Naive B cell (primary cell): Measurements from ENCODE around the gene PCDH1. TPM values are rescaled to one million over a fixed set of nuclear protein-coding genes. Genes with fewer than 3 reads are reported as not detected.

ENCODE experiments used
- ATAC-seq, 2 donors: fragments of 150-1000 bp; cut with Tn5 transposase; 2 replicates each; pipeline ENCODE4 v1.10.0; 2021; ENCODE audit warnings: low read depth in 2 of 2, mild to moderate bottlenecking in 2 of 2, moderate library complexity in 2 of 2
- DNase-seq: peaks from one replicate; pipeline ENCODE4 v3.0.0; 2022
- H3K27ac Mint-ChIP-seq, 6 donors: one replicate each; pipeline ENCODE4 v1.8.0; 2020 to 2022; ENCODE audit warnings: mild to moderate bottlenecking in 6 of 6, mixed read lengths in 6 of 6, moderate library complexity in 5 of 6, inconsistent platforms in 2 of 6
- H3K27me3 Mint-ChIP-seq, 3 donors: one replicate each; pipeline ENCODE4 v1.8.0; 2021 to 2022; ENCODE audit warnings: mixed read lengths in 3 of 3, mild to moderate bottlenecking in 1 of 3
- H3K36me3 Mint-ChIP-seq, 2 donors: one replicate each; pipeline ENCODE4 v1.8.0; 2020 to 2022; ENCODE audit warnings: mixed read lengths in 2 of 2, inconsistent platforms in 1 of 2, mild to moderate bottlenecking in 1 of 2
- H3K4me1 Mint-ChIP-seq, 3 donors: one replicate each; pipeline ENCODE4 v1.8.0; 2020 to 2022; ENCODE audit warnings: mixed read lengths in 3 of 3, inconsistent platforms in 1 of 3, mild to moderate bottlenecking in 1 of 3, moderate library complexity in 1 of 3
- H3K4me3 Mint-ChIP-seq, 8 donors: one replicate each; pipeline ENCODE4 v1.8.0; 2020 to 2022; ENCODE audit warnings: mild to moderate bottlenecking in 8 of 8, mixed read lengths in 8 of 8, moderate library complexity in 8 of 8, inconsistent platforms in 2 of 8
- H3K9me3 Mint-ChIP-seq, 7 donors: one replicate each; pipeline ENCODE4 v1.8.0; 2020 to 2022; ENCODE audit warnings: mixed read lengths in 7 of 7, mild to moderate bottlenecking in 5 of 7, inconsistent platforms in 2 of 7, moderate library complexity in 1 of 7
- polyA plus RNA-seq, 6 donors: library from polyadenylated mRNA; unstranded; fragments of 300-500 nt; fragmentation: Illumina TruSeq; gene quantifications; one replicate each; pipeline ENCODE4 v1.2.3, GENCODE V29; 2021; ENCODE audit warnings: low read depth in 6 of 6

PCDH1 gene
- polyA plus RNA-seq, 6 donors from 2014 or later: not detected

DNA sequence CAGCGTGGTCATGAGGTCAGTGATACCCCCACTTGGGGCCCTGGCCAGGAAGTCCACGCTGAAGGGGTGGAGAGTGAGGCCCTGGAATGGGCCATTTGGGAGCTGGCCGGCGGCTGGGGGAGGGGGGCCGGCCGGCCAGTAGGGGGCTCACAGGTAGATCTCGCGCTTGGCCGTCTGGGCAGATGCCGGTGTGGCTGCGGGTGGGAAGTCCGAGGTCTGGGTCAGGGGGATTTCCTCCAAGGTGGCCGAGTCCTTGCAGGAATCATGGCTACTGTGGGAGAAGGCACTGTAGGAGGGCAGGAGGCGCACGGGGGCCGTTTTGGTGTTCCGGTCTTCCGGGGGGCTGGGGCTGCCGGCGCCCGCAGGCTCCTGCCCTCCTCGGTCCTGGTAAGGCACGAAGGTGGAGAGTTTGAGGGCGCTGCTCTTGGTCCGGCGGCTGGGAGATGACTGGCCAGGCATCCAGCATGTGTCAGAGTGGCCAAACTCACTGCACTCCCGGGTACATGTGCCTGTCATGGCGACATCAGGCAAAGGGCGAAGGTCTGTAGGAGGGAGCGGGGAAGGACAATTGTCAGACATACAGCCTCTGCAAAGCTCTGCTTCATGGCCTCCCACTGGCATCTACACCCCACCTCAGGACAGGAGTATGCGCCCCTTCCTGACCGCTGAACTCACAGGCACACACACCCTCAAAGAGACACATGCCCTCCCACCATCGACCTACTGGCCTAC is 24.1 kb downstream of the PCDH1 start:
- peak overlapping the region in 1 of 6 donors; percentile 76 for H3K27ac Mint-ChIP-seq

DNA sequence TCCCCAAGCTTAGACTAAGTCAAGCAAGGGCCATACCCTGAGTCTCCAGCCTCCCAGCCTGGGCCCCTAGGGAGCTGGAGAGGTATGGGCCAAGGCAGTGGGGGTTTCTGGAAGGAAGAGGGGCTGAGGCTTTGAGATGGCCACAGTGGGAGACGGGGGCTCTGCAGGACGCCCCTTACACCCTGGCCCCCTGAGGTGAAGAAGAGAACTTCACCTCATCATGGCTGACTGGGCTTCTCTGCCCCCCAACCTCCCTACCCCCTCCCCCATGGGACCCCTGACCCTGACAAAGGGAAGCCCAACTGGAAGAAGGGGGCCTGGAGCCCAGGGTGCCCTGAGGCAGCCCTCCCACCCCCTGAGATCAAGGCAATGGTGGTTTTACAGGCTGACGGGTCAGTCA is 25.8 kb downstream of the PCDH1 start:
- ATAC-seq (no peak), DNase-seq (no peak)
- Mint-ChIP-seq H3K4me3 (no peak overlapping the region), H3K27ac (no peak overlapping the region), H3K4me1 (peaks cover 9 to 15% (median 9%) of the 10 kb centered on the region in 3 donors), H3K27me3 (peaks cover 0 to 12% (median 0%) of the 10 kb centered on the region in 3 donors), H3K9me3 (peaks cover 0 to 2% (median 0%) of the 10 kb centered on the region in 7 donors), H3K36me3 (no peaks in the 10 kb centered on the region)

More for the DNA sequence above, 24.1 kb downstream of the PCDH1 start:
- H3K4me1 Mint-ChIP-seq: peaks cover under 1 to 7% (median 2%) of the 10 kb centered on the region in 3 donors
- peaks cover 0 to 15% (median 0%) of the 10 kb centered on the region in 3 donors for H3K27me3 Mint-ChIP-seq
- H3K4me3 Mint-ChIP-seq: peak overlapping the region in 1 of 8 donors; percentile 25
- peaks cover 0 to 2% (median 0%) of the 10 kb centered on the region in 7 donors for H3K9me3 Mint-ChIP-seq
- H3K36me3 Mint-ChIP-seq: no peaks in the 10 kb centered on the region
- DNase-seq: no peak
- ATAC-seq: no peak

DNA sequence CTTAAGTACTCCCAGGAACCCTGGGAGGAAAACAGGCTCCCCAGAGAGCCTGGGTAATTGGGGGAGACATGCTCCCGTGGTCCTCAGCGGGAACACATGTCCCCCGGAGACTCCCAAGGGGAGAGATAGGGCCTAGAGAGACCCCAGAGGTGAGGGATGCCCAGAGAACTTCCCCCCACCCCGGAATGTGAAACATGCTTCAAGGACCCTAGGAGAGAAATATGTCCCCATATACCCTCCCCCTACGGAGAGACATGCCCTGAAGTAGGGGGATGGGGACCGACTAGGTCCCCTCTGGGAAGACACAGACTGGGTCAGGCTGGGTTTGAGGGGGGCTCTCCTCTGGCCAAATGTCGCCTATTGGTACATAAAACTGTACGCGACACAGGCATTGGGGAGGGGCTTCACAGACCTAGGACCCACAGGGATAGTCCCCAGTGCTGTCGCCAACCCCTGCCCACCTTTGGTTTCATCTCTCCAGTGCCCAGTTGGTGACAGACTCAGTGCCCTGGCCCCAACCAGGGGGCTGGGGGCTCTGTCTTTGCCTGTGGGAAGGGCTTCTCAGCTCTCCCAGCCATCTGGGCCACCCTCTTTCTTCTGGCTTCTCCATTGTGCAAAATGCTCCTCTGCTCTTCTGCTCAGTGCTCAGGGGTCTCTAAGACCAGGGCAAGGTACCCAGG is 26.9 kb downstream of the PCDH1 start:
- peaks cover 0 to 2% (median 0%) of the 10 kb centered on the region in 7 donors for H3K9me3 Mint-ChIP-seq
- DNase-seq: no peak
- peaks cover 9 to 15% (median 9%) of the 10 kb centered on the region in 3 donors for H3K4me1 Mint-ChIP-seq
- peak overlapping the region; percentile 51 to 88 (median 80) for H3K4me3 Mint-ChIP-seq
- H3K36me3 Mint-ChIP-seq: no peaks in the 10 kb centered on the region
- ATAC-seq: no peak
- peaks cover 0 to 6% (median 0%) of the 10 kb centered on the region in 3 donors for H3K27me3 Mint-ChIP-seq
- peak overlapping the region in 2 of 6 donors; percentile 56 to 74 for H3K27ac Mint-ChIP-seq

DNA sequence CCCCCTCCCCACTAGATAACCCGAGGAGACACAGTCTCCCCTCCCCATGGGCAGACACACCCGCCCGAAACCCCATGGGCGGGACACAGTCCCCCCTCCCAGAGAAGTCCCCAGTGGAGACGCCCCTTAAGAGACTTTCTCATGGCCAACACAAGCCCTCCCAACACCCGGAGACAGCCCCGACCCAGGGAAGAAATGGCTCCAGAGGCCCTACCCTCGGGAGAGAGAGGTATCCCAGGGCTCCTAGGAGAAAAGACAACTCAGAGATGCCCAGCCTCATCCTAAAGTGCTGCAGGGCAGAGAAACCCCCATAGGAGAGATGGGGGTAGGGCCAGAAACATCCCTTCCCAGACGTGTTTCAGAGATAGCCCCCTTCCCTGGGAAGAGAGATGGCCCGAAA is 27.4 kb downstream of the PCDH1 start:
- peak overlapping the region in 2 of 6 donors; percentile 49 to 56 for H3K27ac Mint-ChIP-seq
- no peak for ATAC-seq

DNA sequence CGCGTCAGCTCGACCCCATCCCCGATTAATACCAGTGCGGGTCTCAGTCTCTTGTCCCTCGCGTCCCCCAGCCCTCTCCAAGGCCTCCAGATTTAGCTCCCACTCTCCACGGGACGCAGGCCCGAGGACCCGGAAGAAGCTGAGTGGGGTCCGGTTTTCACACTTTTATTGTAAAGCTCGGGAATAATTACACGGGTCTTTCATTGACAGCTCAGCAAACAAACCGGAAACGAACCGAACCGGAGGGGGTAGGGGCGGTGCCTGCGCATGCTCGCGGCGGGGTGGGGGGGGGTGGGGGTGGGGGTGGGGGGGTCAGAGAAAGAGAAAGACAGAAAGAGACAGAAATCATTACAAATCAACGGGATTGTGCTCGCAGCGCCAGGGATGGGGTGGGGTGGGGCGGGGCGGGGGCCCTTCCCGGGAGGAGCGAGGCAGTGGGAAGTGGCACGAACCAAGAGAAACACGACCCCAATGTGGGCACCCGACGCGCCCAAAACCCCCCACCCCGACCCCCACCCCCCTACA is 27.9 kb downstream of the PCDH1 start:
- Mint-ChIP-seq H3K36me3 (no peaks in the 10 kb centered on the region), H3K4me3 (peak overlapping the region; percentile 86 to 95 (median 92)), H3K4me1 (peaks cover 13 to 17% (median 16%) of the 10 kb centered on the region in 3 donors), H3K9me3 (peaks cover 0 to 2% (median 0%) of the 10 kb centered on the region in 7 donors), H3K27ac (peak overlapping the region in 2 of 6 donors; percentile 56 to 77), H3K27me3 (peaks cover 0 to 12% (median 10%) of the 10 kb centered on the region in 3 donors)
- DNase-seq (peak; percentile 40), ATAC-seq (peak; percentile 21 to 39)

More for the DNA sequence above, 27.4 kb downstream of the PCDH1 start:
- peaks cover 0 to 2% (median 0%) of the 10 kb centered on the region in 7 donors for H3K9me3 Mint-ChIP-seq
- no peaks in the 10 kb centered on the region for H3K36me3 Mint-ChIP-seq
- H3K4me3 Mint-ChIP-seq: peak overlapping the region; percentile 51 to 88 (median 80)
- peaks cover 13 to 15% (median 13%) of the 10 kb centered on the region in 3 donors for H3K4me1 Mint-ChIP-seq
- no peak for DNase-seq
- peaks cover 0 to 11% (median 5%) of the 10 kb centered on the region in 3 donors for H3K27me3 Mint-ChIP-seq

DNA sequence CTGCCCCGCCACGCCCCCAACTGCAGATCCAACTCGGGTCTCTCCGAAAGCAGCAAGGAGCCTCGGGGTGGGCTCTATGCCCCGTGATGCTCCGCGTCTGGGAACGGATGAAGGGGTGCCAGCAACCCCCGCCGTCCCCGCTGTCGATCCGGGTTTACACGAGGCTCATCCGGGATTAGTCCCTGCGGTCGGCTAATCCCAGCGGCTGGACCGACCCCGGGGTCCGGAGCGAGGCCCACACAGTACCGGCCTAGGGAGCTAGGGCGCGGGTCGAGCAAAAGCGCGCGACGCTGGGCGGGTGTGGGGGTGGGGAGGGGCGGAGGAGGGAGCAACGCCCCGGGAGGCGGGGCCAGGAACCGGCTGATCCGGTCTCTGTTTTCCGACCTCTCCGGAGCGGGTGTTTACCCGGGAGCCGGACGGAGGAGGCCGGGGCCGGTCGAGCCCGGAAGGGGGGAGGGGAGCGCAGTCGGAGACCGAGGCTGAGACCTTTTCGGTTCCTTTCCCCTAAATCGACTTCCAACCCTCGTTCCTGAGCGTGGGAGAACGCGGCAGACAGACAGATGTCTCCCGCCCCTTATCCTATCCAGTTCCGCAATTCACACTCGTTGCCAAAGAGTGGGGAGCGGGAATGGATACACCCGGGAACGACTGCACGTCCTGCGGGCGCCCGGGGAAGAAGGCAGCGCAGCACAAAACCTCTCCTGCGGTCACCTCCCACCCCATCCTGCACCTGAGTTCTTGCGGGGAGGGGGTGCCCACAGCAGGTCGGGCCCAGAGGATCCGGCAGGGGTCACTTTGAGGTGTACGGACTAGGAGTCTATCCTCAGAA is 28.6 kb downstream of the PCDH1 start:
- H3K27me3 Mint-ChIP-seq: peaks cover 0 to 16% (median 13%) of the 10 kb centered on the region in 3 donors
- peaks cover 0 to 2% (median 0%) of the 10 kb centered on the region in 7 donors for H3K9me3 Mint-ChIP-seq
- DNase-seq: peak; percentile 54
- peaks cover 13 to 20% (median 19%) of the 10 kb centered on the region in 3 donors for H3K4me1 Mint-ChIP-seq
- peak overlapping the region in 5 of 6 donors; percentile 23 to 85 (median 33) for H3K27ac Mint-ChIP-seq
- ATAC-seq: peak; percentile 70 to 73
- H3K4me3 Mint-ChIP-seq: peak overlapping the region; percentile 86 to 95 (median 92)
- no peaks in the 10 kb centered on the region for H3K36me3 Mint-ChIP-seq

DNA sequence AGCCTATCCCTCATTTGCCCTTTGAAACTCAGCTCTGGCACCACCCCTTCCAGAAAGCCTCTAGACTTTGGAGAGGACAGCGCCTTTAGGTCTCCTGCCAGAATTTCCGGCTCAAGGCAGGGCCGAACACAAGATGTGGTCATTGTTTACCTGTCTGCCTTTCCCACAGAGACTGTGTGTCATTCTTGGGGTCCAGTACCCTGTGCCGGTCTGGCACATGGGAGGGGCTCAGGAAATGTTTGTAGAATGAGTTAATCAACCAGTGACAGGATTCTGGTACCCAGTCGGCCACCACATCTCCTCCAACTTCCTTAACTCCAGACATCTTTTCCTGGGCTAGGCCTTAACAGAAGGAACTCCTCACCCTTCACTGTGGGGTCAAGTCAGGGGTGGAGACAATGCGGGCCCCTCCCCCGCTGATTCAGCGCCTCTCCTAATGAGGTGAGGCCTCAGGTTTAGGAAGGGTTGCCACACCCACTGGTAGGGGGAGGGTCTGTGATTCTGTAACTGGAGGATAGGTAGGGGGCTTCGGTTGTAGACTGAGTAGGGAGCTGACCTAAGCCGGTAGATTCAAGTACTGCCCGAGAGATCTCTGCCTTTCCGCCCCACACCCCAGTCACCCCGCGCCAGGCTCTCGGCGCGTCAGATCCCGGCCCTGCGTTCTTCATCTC is 29.3 kb downstream of the PCDH1 start:
- Mint-ChIP-seq H3K4me1 (peaks cover 13 to 20% (median 19%) of the 10 kb centered on the region in 3 donors), H3K27me3 (peaks cover 0 to 21% (median 20%) of the 10 kb centered on the region in 3 donors), H3K4me3 (peak overlapping the region; percentile 86 to 95 (median 92)), H3K27ac (peak overlapping the region in 5 of 6 donors; percentile 23 to 85 (median 62)), H3K36me3 (no peaks in the 10 kb centered on the region), H3K9me3 (peaks cover 0 to 2% (median 0%) of the 10 kb centered on the region in 7 donors)
- DNase-seq: no peak
- ATAC-seq: no peak

DNA sequence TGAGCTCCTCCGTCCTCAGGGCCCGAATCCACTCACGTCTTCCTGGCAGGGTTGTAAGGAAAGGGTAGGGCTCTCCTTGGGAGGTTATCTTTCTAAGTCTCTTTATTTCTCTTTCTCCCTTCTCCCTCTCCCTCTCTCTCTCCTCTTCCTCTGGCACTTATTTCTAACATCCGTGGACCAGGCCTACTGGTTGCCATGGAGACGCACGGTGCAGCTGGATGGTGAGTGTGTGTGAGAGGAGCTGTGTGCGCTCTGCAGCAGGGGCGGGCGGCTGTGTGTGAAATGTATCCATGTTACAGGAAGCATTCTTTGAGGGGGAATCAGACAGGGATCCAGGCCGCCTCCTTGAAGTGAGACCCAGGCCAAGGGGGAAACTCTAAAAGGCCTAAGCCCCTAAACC is 32.2 kb downstream of the PCDH1 start:
- Mint-ChIP-seq H3K36me3 (no peaks in the 10 kb centered on the region), H3K4me3 (peak overlapping the region in 3 of 8 donors; percentile 55 to 74 (median 63)), H3K27ac (no peak overlapping the region), H3K27me3 (peaks cover 0 to 41% (median 30%) of the 10 kb centered on the region in 3 donors), H3K4me1 (peaks cover 15 to 20% (median 19%) of the 10 kb centered on the region in 3 donors), H3K9me3 (no peaks in the 10 kb centered on the region)
- ATAC-seq (no peak), DNase-seq (no peak)

DNA sequence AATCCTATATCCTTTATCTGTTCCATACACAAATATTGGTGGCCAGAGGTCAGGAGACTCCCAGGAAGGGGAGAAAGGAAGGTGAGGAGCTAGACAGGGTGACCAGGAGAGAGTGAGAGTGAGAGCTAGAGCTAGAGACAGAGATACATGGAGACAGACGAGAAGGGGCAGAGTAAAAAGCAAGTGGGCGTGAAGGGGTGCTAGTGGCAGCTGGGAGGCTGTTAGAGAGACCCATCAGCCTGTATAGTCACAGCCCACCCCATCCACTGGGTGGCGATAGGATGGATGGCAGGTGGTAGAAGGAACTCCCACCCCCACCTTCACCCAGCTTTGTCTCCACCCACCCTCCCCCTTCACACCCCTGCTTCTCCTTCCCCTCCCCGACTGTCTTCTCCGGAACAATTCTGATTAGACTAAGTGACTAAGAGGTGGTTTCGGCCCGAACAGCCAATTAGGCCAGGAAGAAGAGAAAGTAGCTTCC is 32.8 kb downstream of the PCDH1 start:
- DNase-seq (no peak), ATAC-seq (peak in 1 of 2 donors; percentile 20)
- Mint-ChIP-seq H3K36me3 (no peaks in the 10 kb centered on the region), H3K27me3 (peaks cover 3 to 43% (median 36%) of the 10 kb centered on the region in 3 donors), H3K27ac (no peak overlapping the region), H3K9me3 (no peaks in the 10 kb centered on the region), H3K4me1 (peaks cover 15 to 21% (median 16%) of the 10 kb centered on the region in 3 donors), H3K4me3 (peak overlapping the region in 1 of 8 donors; percentile 39)

DNA sequence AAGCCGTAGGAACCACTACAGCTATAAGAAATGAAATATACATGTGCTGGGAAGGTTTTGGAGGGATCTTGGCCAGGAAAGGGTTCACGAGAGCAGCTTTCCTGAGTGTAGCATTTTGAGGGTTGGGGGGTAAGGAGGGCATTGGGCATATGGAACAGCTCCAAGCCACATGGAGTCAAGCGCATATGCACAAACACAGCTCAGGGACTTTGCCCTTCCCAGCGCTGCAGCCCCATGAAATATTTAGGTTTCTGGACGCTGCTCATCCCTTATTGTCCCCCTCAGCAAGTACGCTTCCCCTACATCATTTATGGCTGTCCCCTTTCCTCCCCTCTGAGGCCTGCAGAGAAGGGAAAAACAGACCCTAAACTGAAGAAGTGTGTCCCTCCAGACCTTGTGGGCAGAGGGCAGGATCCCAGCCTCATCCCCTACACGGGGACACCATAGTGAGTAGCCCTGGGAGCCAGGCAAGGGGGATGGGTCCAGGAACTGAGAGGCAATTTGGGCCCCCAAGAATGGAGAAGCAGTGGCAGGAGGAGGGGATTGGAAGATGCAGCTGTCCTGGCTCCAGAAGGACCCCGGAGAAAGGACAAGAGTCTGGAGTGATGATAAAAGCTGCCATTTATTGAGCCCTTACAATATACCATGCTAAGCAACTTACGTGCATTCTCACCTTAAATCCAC is 33.7 kb downstream of the PCDH1 start:
- ATAC-seq: no peak
- H3K4me3 Mint-ChIP-seq: peak overlapping the region in 1 of 8 donors; percentile 39
- no peaks in the 10 kb centered on the region for H3K9me3 Mint-ChIP-seq
- no peaks in the 10 kb centered on the region for H3K36me3 Mint-ChIP-seq
- DNase-seq: no peak
- H3K27me3 Mint-ChIP-seq: peaks cover 7 to 43% (median 40%) of the 10 kb centered on the region in 3 donors
- H3K4me1 Mint-ChIP-seq: peaks cover 15 to 24% (median 21%) of the 10 kb centered on the region in 3 donors
- H3K27ac Mint-ChIP-seq: no peak overlapping the region

DNA sequence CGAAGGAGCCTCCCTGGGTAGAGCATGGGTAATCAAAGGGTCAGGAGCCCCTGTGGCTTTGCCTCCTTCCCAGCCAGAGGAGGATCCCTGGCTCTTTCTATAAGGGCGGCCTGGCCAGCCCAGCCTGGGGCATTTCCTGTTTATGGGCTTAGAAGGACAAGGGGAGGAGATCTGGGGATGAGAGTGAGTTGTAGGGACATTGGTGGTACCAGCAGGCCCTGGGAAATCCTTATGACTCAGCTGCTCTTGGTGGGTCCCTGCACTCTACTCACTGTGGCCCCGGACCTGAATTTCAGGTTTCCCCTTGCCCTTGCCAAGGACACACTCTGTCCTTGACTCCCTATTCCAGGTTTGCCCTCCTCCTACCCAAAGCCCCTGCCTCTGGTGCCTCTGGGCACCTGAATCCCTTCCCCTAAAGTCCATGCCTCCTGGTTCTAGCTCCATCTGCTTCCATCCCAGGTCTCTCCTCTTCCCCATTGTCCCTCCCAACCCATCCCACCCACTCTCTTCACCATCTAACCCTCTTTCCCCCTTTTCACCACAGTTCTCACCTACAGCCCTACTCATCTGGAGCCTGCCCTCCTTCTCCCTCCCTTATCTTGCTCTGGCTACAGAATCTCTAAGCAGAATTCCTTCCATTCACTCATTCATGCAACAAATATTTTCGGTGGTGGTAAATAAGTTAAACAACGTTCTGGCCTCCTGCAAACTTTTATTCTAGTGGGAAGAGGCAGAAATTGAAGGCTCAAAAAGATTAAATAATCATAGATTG is 34.9 kb downstream of the PCDH1 start:
- peaks cover 17 to 23% (median 21%) of the 10 kb centered on the region in 3 donors for H3K4me1 Mint-ChIP-seq
- no peaks in the 10 kb centered on the region for H3K36me3 Mint-ChIP-seq
- no peak overlapping the region for H3K4me3 Mint-ChIP-seq
- ATAC-seq (no peak), DNase-seq (no peak)
- no peaks in the 10 kb centered on the region for H3K9me3 Mint-ChIP-seq
- H3K27ac Mint-ChIP-seq: no peak overlapping the region
- peaks cover 11 to 44% (median 40%) of the 10 kb centered on the region in 3 donors for H3K27me3 Mint-ChIP-seq
